A673 (cell line): ENCODE measurements around the gene RIC8B. TPM values are rescaled to one million over a fixed set of nuclear protein-coding genes. Genes with fewer than 3 reads are reported as not detected.

Source experiments
- BruUV-seq: library from RNA; stranded (reverse); fragments of 400-500 nt; replicated peaks from 2 replicates; lab custom pipeline; 2021; lab: Mats Ljungman, UMichigan
- CTCF ChIA-PET: fragments of 300-600 bp; sonication (Branson Sonifier 250); formaldehyde crosslinking; loops from one replicate; lab custom pipeline; 2022; ENCODE audit warnings: antibody characterized with exemption; lab: Charles Lee
- POLR2A ChIA-PET: fragments of 300-600 bp; sonication (Branson Sonifier 250); formaldehyde crosslinking; loops from one replicate; lab custom pipeline; 2022; ENCODE audit warnings: antibody characterized with exemption; ENCODE audit not compliant: low non-redundant PET; lab: Charles Lee
- DNase-seq: peaks from one replicate; pipeline ENCODE4 v3.0.0-alpha.2; 2015; ENCODE audit warnings: low spot score
- H3K27ac ChIP-seq: fragments of 200-600 bp; sonication (generic); 2 replicates; pipeline ENCODE4 v1.5.1; 2016; ENCODE audit warnings: mixed run types, low read depth, mild to moderate bottlenecking, mixed read lengths, antibody characterized with exemption, low read length; ENCODE audit not compliant: poor library complexity, severe bottlenecking
- H3K27me3 ChIP-seq: fragments of 200-600 bp; sonication (generic); replicated peaks from 2 replicates; pipeline ENCODE4 v1.6.1; 2017; ENCODE audit warnings: mixed run types, low read depth, mild to moderate bottlenecking, mixed read lengths, antibody characterized with exemption, low read length; ENCODE audit not compliant: insufficient read depth, poor library complexity
- H3K36me3 ChIP-seq: fragments of 200-600 bp; sonication (generic); 2 replicates; pipeline ENCODE4 v1.6.1; 2016; ENCODE audit warnings: mixed run types, mild to moderate bottlenecking, mixed read lengths, antibody characterized with exemption, low read length; ENCODE audit not compliant: insufficient read depth, poor library complexity, severe bottlenecking
- H3K4me1 ChIP-seq: fragments of 200-600 bp; sonication (generic); 2 replicates; pipeline ENCODE4 v1.6.1; 2017; ENCODE audit warnings: mixed run types, mild to moderate bottlenecking, mixed read lengths, antibody characterized with exemption, low read length; ENCODE audit not compliant: insufficient read depth, poor library complexity, severe bottlenecking
- H3K4me3 ChIP-seq: fragments of 200-600 bp; sonication (generic); 2 replicates; pipeline ENCODE4 v1.5.1; 2016; ENCODE audit warnings: low read depth, mixed run types, mild to moderate bottlenecking, mixed read lengths, low read length; ENCODE audit not compliant: poor library complexity, severe bottlenecking
- H3K9me3 ChIP-seq: fragments of 200-600 bp; sonication (generic); 2 replicates; pipeline ENCODE4 v1.6.1; 2016; ENCODE audit warnings: mixed run types, low read depth, mild to moderate bottlenecking, mixed read lengths, antibody characterized with exemption, low read length; ENCODE audit not compliant: poor library complexity, severe bottlenecking
- EZH2 ChIP-seq: fragments of 200-600 bp; sonication (generic); IDR thresholded peaks from 2 replicates; pipeline ENCODE4 v1.6.1; 2017; ENCODE audit warnings: borderline replicate concordance, low read depth, mild to moderate bottlenecking, mixed read lengths, antibody characterized with exemption, low read length; ENCODE audit not compliant: poor library complexity, severe bottlenecking
- intact Hi-C: fragments of 100-400 bp; cut with micrococcal nuclease; formaldehyde crosslinking; loops from one replicate; pipeline ENCODE4 v1.10.0; 2022; ENCODE audit not compliant: unreplicated experiment
- total RNA-seq: library from RNA; stranded (reverse); gene quantifications from 2 replicates; pipeline ENCODE4 v1.2.3, GENCODE V29; 2021
- TF ChIP-seq, protein P1 (sequence below): fragments of 300-800, 200-600 bp; sonication (generic); conservative IDR thresholded peaks from 2 replicates; pipeline ENCODE4 v1.5.1; 2017; ENCODE audit warnings: low read depth, mild to moderate bottlenecking, antibody characterized with exemption, low read length, moderate library complexity, mixed read lengths

Gene RIC8B
- total RNA-seq, 1 experiment from 2014 or later: 21.3 TPM

- POLR2A ChIA-PET: no interaction called here
These were observed 127.6 kb downstream of the RIC8B start for GRCh38 chr12:106902053-106902452.

DNA sequence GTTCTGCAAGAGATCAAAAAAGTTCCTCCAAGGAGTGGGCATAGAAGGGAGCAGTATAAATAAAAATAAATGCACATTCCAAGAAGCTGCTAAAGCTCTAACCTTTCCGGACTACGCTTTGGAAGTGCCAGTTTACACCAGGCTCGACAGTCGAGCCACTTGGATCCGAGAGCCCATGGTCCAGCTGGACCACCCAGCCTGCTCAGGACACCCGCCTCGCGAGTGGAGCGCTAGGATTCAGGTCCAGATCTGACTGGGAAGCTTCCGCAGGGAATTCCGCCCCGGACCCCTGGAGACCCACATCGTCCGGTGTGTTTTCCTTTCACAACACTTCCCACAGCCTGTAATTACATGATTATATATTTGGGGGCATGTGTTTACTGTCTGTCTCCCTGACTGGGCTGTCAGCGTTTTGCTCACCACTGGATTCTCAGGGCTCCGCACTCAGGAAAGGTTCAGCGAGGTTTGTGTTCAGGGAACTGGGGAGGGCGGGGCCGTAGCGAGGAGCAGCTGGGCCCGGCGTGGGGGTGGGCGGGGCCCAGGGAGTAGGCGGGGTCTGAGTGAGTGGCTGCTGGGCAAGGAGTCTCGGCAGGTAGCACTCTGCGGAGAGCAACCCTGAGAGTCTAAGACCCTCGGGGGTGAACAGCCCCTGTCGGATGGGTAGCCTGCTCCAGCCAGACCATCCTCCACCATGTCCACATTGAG is 128.9 kb downstream of the RIC8B start:
- peak overlapping the region; percentile 39 for H3K4me3 ChIP-seq
- H3K9me3 ChIP-seq: no peaks in the 10 kb centered on the region
- peaks cover 3% of the 10 kb centered on the region for H3K4me1 ChIP-seq
- ChIA-PET POLR2A (no interaction called here), CTCF (no interaction called here)
- H3K27me3 ChIP-seq: no peaks in the 10 kb centered on the region
- no peaks in the 10 kb centered on the region for H3K36me3 ChIP-seq
- peak; percentile 80 for DNase-seq
- TF ChIP-seq, protein P1, sequence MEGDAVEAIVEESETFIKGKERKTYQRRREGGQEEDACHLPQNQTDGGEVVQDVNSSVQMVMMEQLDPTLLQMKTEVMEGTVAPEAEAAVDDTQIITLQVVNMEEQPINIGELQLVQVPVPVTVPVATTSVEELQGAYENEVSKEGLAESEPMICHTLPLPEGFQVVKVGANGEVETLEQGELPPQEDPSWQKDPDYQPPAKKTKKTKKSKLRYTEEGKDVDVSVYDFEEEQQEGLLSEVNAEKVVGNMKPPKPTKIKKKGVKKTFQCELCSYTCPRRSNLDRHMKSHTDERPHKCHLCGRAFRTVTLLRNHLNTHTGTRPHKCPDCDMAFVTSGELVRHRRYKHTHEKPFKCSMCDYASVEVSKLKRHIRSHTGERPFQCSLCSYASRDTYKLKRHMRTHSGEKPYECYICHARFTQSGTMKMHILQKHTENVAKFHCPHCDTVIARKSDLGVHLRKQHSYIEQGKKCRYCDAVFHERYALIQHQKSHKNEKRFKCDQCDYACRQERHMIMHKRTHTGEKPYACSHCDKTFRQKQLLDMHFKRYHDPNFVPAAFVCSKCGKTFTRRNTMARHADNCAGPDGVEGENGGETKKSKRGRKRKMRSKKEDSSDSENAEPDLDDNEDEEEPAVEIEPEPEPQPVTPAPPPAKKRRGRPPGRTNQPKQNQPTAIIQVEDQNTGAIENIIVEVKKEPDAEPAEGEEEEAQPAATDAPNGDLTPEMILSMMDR: no peak
- TF ChIP-seq EZH2: no peak
- H3K27ac ChIP-seq: no peak overlapping the region
- intact Hi-C loops: no loop called here
- BruUV-seq: no TSS peak

More at GRCh38 chr12:106902053-106902452, 127.6 kb downstream of the RIC8B start:
- Histone ChIP-seq H3K27me3 (no peaks in the 10 kb centered on the region), H3K9me3 (no peaks in the 10 kb centered on the region), H3K36me3 (no peaks in the 10 kb centered on the region), H3K27ac (no peak overlapping the region), H3K4me3 (no peak overlapping the region), H3K4me1 (peaks cover 3% of the 10 kb centered on the region)
- intact Hi-C loops: no loop called here
- CTCF ChIA-PET: no interaction called here
- no peak for TF ChIP-seq EZH2
- TF ChIP-seq, protein P1: no peak
- DNase-seq: no peak
- no TSS peak for BruUV-seq

DNA sequence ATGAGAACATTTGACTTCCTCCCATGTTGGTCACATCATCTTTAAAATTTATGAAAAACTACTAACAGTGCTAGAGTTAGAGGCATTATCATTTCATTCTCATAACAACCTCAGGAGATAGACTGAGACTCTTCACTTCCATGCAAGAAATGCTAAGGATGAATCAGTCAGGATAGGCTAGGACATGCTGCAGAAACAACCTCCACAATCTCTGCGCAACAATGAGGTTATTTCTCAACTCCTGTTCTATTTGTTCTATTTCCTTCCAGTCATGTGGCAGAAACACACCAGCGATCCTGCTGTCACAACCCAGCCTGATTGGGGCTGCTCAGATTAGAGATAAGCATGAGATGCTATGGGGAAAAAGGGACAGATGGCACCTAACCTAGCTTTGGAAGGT is 132.2 kb downstream of the RIC8B start:
- Histone ChIP-seq H3K36me3 (no peaks in the 10 kb centered on the region), H3K9me3 (no peaks in the 10 kb centered on the region), H3K4me1 (no peaks in the 10 kb centered on the region), H3K27ac (no peak overlapping the region), H3K27me3 (no peaks in the 10 kb centered on the region), H3K4me3 (no peak overlapping the region)
- BruUV-seq: no TSS peak
- no peak for DNase-seq
- intact Hi-C loops: no loop called here
- ChIA-PET POLR2A (no interaction called here), CTCF (interaction anchor here (0.6 kb wide), 1 partner anchor 231 kb away, joined by 9 read pairs; no protein-coding TSS in a partner anchor)
- TF ChIP-seq, protein P1: no peak
- no peak for TF ChIP-seq EZH2
